Right atrium auricular region (tissue), 2 donors: ENCODE results near the gene CTTN. TPM values are rescaled to one million over a fixed set of nuclear protein-coding genes. Genes with fewer than 3 reads are reported as not detected.

ENCODE experiments used
- DNase-seq: peaks from one replicate; pipeline ENCODE4 v3.0.0-alpha.2; 2019; ENCODE audit warnings: low spot score
- H3K27ac ChIP-seq, 2 donors: fragments of 200-600 bp; sonication (generic); 1 replicate in 1 of 2; 2 replicates in 1 of 2; pipeline ENCODE4 v1.5.1; 2016 to 2019
- H3K27me3 ChIP-seq, 2 donors: fragments of 200-600 bp; sonication (generic); one replicate each; pipeline versions ENCODE4 v1.5.1 to v1.6.0; 2017 to 2019
- H3K36me3 ChIP-seq: fragments of 200-600 bp; sonication (generic); one replicate; pipeline ENCODE4 v1.5.1; 2016
- H3K4me1 ChIP-seq, 2 donors: fragments of 200-600 bp; sonication (generic); one replicate each; pipeline versions ENCODE4 v1.5.1 to v1.6.0; 2017 to 2019
- H3K4me3 ChIP-seq, 2 donors: fragments of 200-600 bp; sonication (generic); 1 replicate in 1 of 2; 2 replicates in 1 of 2; pipeline ENCODE4 v1.5.1; 2017 to 2019; ENCODE audit warnings: mild to moderate bottlenecking in 1 of 2, moderate library complexity in 1 of 2
- H3K9me3 ChIP-seq, 2 donors: fragments of 200-600 bp; sonication (generic); one replicate each; pipeline ENCODE4 v1.5.1; 2019
- CTCF ChIP-seq, 2 donors: fragments of 200-600 bp; sonication (generic); IDR thresholded peaks; one replicate each; pipeline ENCODE4 v1.5.1; 2019; ENCODE audit warnings: antibody characterized with exemption in 2 of 2
- total RNA-seq, 2 donors: library from RNA; depleted of rRNA; stranded (reverse); fragments of >200 nt; gene quantifications; one replicate each; pipeline ENCODE4 v1.1.0, GENCODE V29; 2016

Gene CTTN
- total RNA-seq, 2 donors from 2014 or later, result 67.0 to 99.2 TPM

DNA sequence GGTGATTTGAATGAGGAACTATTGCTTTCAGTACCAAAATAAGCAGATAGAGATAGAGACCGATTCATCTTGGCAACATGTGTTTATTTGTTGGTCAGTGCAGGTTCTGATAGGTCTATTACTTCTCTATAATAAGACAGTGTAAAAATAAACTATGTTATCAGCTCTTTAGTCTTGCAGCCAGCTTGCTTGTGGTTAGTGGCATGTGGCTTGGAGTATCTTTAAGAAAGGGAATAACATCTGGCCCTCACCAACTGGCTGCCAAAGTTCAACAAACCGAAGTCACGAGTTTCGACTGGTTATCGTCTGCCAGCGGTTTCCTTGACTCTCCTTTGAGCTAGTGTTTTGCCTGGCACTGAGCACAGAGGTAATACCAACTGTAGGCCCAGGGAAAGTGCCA is 71.8 kb downstream of the CTTN start:
- Histone ChIP-seq H3K27me3 (no peaks in the 10 kb centered on the region), H3K36me3 (no peaks in the 10 kb centered on the region), H3K27ac (peak overlapping the region; percentile 6 to 48), H3K4me1 (no peaks in the 10 kb centered on the region), H3K9me3 (no peaks in the 10 kb centered on the region), H3K4me3 (no peak overlapping the region)
- no peak for TF ChIP-seq CTCF (IDR thresholded peaks at IDR 0.05)
- no peak for DNase-seq

DNA sequence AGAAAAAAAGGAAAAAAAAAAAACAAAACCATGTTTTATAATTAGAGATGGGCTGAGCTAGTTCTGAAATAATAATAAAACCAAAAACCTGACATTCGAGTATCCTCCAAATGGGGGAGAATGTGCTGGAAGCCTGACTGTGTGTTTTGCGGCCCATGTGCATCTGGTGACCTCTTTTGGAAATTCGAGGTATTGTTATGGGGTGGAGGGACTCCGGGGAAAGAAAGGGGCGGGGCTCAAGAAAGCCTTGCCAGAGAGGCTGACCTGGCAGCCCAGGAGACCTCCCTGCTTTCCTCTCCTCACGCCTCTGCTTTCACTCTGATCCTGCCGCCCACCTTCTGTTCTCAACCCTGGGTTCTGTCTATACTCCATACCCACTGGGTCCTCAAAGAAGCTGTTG is 72.9 kb downstream of the CTTN start:
- no peak for TF ChIP-seq CTCF (IDR thresholded peaks at IDR 0.05)
- DNase-seq, result no peak
- H3K36me3 ChIP-seq, result no peaks in the 10 kb centered on the region
- no peaks in the 10 kb centered on the region for H3K27me3 ChIP-seq
- no peak overlapping the region for H3K27ac ChIP-seq
- no peaks in the 10 kb centered on the region for H3K4me1 ChIP-seq
- no peak overlapping the region for H3K4me3 ChIP-seq
- no peaks in the 10 kb centered on the region for H3K9me3 ChIP-seq

DNA sequence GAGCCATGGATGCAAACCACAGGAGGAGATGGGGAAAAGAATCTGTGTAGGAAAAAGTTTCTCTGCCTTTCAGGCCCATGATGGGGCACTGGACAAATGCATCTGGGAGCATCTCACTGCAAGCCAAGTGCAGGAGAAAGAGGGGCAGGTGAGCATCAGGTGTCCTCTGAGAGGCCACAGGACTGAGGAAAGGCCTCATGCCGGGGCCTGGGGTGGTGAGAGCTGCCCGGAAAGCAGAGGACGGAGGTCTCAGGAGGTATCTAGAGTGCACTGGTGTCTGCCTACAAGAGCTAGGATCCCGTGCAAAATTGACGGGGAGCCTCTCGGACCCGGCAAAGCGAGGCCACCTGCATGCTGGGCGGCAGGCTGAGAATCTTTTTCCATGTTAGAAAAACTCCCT is 73.9 kb downstream of the CTTN start:
- no peak for TF ChIP-seq CTCF (IDR thresholded peaks at IDR 0.05)
- no peak for DNase-seq
- Histone ChIP-seq H3K4me3 (no peak overlapping the region), H3K4me1 (no peaks in the 10 kb centered on the region), H3K27ac (no peak overlapping the region), H3K27me3 (no peaks in the 10 kb centered on the region), H3K9me3 (no peaks in the 10 kb centered on the region), H3K36me3 (no peaks in the 10 kb centered on the region)

DNA sequence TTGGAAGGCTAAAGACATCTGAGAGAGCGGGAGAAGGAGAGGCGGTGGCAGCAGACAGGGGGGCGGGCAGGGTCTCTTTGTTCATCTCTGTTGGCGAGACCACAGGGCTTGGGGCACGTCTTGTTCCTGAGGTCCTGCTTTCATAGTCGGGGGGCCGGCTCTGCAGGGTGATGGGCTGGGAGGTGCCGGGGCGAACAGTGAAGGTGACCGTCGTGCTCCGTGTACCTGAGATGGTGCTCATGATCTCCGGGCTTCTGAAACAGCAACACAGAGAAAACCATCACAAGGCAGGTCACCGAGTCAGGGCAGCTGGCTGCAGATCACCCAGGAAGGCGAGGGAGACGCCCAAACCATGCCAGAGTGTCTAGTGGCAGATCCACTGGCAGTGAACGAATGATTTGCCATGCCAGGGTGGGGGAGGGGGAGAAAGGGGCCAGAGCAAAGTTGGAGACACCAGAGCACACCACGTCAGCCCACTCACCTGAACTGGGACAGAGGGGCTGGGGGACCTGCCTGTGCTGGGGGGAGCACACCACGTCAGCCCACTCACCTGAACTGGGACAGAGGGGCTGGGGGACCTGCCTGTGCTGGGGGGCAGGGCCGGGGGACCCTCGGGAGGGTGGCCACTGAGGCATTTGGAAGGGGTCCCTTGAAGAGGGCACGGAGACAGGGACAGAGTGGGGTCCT is 75.0 kb downstream of the CTTN start:
- no peak for TF ChIP-seq CTCF (IDR thresholded peaks at IDR 0.05)
- no peaks in the 10 kb centered on the region for H3K36me3 ChIP-seq
- H3K4me1 ChIP-seq, result peaks cover 0 to 4% of the 10 kb centered on the region in 2 donors
- no peaks in the 10 kb centered on the region for H3K9me3 ChIP-seq
- no peak overlapping the region for H3K4me3 ChIP-seq
- no peaks in the 10 kb centered on the region for H3K27me3 ChIP-seq
- no peak overlapping the region for H3K27ac ChIP-seq
- no peak for DNase-seq

DNA sequence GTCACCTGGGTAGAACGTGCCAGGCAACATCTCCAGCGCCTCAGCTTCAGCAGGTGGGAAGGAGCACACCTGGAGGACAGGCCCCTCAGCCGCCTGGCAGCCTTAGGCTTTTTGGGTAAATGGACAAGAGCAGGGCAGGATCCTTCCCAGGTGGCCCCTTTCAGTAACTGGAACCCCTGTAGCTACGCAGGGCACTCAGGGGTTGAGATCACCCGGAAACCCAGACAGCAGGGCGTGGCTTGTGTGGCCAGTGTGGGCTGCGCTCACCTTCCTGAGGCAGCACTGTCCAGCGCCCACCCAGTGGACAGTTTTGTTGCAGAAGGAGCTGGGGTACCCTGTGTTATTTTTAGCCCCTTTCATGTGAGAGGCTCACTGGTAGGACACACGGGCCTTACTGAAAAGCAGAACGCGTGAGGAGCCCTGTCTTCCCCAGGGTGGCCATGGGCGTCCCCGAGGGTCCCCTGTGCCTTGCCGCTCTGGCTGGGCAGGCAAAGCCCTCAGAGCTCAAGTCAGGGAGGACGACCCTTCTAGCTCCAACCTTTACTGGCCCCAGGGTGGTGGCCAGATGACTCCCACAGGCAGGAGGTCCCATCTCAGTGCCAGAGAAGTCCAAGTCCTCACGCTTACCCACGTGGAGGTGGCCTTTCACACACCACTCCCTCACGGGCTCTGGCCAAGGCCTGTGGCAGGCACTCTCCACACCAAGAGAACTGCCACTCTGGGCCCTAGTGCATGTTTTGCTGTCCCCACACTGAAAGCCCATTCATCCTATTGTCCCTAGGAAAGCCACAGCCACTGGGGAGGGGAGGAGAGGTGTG is 75.8 kb downstream of the CTTN start:
- no peak for DNase-seq
- no peak for TF ChIP-seq CTCF (IDR thresholded peaks at IDR 0.05)
- H3K9me3 ChIP-seq, result no peaks in the 10 kb centered on the region

More for the DNA sequence above, 75.8 kb downstream of the CTTN start:
- no peaks in the 10 kb centered on the region for H3K27me3 ChIP-seq
- no peak overlapping the region for H3K27ac ChIP-seq
- H3K4me3 ChIP-seq, result no peak overlapping the region
- peaks cover 0 to 7% of the 10 kb centered on the region in 2 donors for H3K4me1 ChIP-seq
- no peaks in the 10 kb centered on the region for H3K36me3 ChIP-seq
